HG02852 (cell line): ENCODE measurements around the gene ARL3.

Experiments
- ATAC-seq: cut with Tn5 transposase; IDR thresholded peaks from one replicate; pipeline ENCODE4 v1.9.1; 2021; ENCODE audit warnings: mild to moderate bottlenecking, moderate library complexity; ENCODE audit not compliant: unreplicated experiment

The ARL3 gene

GRCh38 chr10:102642736-102643335 lies 71.4 kb downstream of the ARL3 start:
- ATAC-seq: no peak

DNA sequence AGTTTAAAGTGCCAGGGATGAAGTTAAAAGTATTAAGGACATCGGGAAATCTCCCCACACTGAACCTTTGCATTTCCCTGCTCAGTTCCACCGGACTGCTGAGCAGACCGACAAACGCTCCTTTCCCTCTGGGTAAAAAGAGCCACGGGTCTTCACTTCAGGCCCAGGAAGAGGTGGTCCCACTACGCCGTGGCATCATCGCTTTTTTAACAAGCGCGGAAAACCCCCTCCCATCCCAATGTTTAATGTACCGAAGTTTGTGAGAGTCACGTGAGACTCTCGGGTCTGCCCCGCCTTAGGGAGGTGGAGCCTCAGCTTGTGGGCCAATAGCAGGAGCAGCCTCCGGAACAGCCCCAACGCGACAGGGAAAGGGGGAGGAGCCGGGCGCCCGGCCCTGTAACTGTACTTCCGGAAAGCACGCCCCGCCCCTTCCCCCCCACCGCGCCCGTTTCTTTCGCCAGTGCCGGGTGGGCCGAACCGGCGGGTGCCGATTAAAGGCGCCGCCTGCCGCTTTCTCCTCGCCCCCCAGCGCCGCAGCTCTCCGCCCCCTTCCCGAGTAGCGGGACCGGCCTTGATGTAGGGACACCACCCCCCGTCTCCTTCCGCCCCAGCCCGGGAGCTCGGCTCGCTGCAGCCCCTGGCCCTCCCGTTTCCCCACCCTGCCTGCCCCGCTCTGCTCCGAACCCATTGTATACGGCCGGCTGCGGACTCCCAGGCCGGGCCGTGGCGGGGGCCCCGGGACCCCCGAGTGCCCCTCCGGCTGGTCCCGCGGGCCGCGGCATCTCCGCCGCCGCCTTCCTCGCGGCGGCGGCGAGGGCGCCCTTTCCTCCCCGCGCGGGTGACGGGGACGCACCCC lies 72.1 kb downstream of the ARL3 start:
- peak; percentile 53 for ATAC-seq

GRCh38 chr10:102641402-102641801 lies 72.8 kb downstream of the ARL3 start:
- no peak for ATAC-seq

- no peak for ATAC-seq
Measured at GRCh38 chr10:102639537-102639936, 74.7 kb downstream of the ARL3 start.

DNA sequence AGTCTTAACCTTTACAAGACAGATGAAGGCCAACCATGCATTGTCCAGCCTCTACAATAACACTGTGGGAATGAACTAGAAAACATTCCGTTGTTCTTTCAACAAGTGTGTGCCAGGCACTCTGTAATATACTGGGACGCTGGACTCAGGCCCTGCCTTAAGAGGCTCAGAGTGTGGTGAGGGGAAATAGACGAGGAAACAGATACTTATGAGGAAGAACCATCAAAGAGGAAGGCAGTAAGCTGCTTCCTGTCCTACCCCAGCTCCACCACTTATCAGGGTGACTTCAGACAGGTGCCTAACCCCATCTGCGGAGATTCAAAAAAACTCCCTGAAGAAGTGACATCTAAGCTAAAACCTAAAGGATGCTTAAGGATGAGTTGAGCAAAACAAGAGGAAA lies 78.8 kb downstream of the ARL3 start:
- no peak for ATAC-seq

DNA sequence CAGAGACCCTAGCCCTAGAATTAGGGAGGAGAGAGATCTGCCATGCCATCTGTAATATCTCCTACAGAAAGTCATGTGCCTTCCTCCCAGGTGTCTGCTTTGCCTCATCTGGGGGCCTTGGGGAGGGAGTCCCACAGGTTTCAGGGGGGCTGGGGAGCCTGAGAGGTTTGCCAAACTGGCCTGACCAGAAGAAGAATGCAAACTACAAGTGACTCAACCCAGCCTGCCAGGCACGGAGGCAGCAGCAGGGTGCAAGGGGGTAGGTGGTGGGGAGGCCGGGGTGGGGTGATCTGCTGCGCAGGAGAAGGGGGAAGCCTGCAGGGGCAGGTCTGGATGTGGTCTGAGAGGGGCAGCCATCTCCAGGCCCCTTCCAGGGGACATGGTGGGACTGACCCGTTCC lies 79.5 kb downstream of the ARL3 start:
- ATAC-seq: no peak

- no peak for ATAC-seq
Measured at GRCh38 chr10:102633848-102634247, 80.3 kb downstream of the ARL3 start.

DNA sequence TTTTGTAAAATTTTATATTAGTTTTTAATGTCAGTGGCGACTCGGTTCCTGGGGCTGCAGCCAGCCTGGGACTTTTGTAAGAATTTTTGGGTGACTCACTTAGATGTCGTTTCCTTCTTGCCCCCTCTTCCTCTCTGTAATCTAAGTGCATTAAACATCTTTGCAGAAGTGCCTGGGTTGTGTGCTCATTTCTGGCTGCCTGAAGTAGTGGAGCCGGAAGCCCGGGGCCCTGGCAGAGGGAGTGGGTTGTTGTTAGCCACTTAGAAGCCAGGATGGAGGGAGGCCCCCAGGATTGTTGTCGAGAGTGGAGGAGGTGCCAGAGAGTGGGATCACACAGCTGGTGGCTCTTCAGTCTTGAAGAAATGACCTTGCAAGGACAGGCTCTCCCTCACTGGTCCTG lies 80.9 kb downstream of the ARL3 start:
- no peak for ATAC-seq

- ATAC-seq: no peak
Measured at GRCh38 chr10:102632394-102633111, 81.6 kb downstream of the ARL3 start.

- no peak for ATAC-seq
Measured at GRCh38 chr10:102631525-102632393, 82.4 kb downstream of the ARL3 start.

DNA sequence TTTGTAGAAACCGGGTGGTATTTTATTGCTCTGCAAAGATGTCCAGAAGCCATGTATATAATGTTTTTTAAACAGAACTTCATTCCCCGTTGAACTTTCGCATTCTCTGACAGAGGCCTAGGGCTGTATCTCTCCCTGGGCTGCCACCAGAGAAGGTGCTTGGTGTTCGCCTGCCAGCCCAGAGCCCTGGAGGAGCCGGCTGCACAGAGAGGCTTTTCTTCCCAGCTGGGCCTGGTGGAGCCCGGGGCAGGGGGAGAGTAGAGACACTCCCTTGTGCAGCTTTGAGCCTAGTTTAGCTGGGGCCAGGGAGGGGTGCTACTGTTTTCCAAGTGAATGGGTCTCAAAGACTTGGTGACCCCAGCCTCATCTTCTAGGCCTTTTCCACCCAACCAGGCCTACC lies 83.5 kb downstream of the ARL3 start:
- ATAC-seq: no peak

GRCh38 chr10:102629661-102630614 lies 84.3 kb downstream of the ARL3 start:
- ATAC-seq: no peak

- no peak for ATAC-seq
Measured at GRCh38 chr10:102628451-102628911, 85.7 kb downstream of the ARL3 start.

- no peak for ATAC-seq
Measured at GRCh38 chr10:102627736-102628293, 86.4 kb downstream of the ARL3 start.

DNA sequence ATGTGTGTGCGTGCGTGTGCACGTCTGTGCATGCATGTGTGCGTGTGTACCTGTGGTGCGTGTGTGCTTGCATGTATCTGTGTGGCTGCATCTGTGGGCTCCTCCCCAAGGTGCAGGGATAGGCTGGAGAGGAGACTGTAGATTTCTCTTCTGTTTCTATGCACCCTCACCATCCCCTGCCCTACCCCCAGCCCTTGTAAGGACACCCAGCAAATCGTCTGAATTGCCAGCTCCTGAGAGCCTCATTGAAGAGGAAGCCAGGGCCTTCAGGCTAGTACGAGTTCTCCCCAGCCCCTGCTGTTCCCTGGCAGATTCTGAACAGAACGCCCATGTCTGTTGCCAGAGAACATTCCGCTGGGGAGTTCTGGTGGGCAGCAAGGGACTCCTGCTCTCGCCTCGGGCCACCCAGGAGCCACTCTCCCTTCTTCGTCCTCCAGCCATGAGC lies 86.9 kb downstream of the ARL3 start:
- no peak for ATAC-seq

DNA sequence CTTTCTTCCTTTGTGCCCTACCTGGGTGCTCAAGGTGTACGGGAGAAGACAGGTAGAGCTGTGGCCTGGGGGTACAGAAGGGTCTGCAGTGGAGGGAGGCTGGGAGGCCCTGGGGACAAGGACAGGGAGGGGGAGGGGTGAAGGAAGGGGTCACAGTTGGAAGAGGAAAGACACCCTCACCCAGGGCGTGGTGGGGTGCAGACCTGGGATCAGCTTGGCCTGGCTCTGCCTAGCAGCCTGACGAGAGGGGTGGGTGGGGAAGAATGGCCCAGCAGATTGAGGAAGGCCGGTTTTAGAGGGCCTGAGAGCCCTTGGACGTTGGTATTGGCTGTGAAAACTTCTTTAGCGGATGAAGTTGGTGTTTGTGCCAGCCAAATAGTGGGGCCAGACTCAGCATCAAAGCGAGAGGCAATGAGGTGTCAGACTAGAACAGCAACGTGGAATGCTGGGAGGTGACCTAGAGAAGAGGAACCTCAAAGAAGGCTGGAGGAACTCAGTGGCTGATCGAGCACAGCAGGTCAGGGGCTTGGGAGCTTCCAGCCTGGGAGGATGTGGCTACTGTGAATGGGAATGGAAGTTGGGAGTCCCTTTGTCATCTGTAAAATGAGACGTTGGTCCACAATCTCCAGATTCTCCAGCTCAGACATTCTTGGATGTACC lies 88.0 kb downstream of the ARL3 start:
- no peak for ATAC-seq

DNA sequence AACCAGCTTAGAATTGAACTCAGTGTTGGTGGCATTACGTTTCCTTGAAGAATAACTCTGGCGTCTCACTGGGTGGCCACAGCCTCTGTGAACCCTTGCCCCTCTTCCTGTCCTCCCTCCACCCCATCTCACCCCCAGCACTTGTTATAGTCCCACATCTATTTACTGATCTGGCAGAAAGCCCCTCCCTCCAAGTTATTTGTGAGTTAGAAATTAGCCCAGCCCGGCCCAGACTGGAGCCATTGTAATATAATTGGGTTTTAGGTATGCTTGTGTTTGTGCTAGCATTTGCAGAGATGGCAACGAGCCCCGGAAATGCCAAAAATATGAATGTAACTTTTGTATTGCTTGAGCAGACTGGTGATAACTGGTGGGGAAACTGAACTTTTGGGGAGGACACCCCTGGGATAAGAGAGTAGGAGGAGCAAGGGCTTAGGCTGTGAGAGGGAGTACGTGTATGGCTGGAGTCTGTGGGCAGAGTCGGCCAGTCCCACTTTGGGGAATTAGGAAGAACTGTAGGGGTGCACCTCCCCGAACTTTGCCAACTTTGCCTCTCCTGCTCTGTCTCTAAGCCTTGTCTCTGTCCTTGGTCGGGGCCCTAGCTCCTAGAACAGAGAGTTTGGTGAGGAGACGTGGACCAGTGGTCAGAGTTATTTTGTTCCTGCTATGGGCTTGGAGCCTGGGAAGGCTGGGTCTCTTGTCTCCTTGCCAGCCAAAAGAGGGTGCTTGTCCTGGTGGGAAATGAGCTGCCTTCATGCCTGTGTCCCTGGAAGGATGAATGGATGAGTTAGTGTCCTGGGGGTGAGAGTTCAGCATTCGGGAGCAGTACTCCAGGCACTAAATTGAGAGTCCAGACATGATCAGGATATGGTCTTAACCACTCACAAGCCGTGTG lies 89.2 kb downstream of the ARL3 start:
- no peak for ATAC-seq

GRCh38 chr10:102624094-102624493 lies 90.1 kb downstream of the ARL3 start:
- no peak for ATAC-seq
